Measurements from ENCODE around the gene NXF1.
A peak's percentile ranks its signal among the peaks of the same experiment; 100 is the strongest.

NXF1 gene

GRCh38 chr11:62830904-62831519 is 25.8 kb upstream of the NXF1 start (continued):
- TF ChIP-seq ZBTB17 (tag by site-specific recombination; IDR thresholded peaks at IDR 0.05) (0 out of 2 replicates have a peak, but pooled peaks have one; percentile 16), ATF2 (tag by site-specific recombination; IDR thresholded peaks at IDR 0.05; ENCODE audit: low read depth) (no peak), ZNF529 (tag by site-specific recombination; IDR thresholded peaks at IDR 0.05; ENCODE audit: insufficient replicate concordance) (no peak), ZFHX2 (tag by site-specific recombination; conservative IDR thresholded peaks at IDR 0.05) (no peak), OVOL3 (tag by site-specific recombination; IDR thresholded peaks at IDR 0.05) (no peak), ZNF747 (tag by site-specific recombination; IDR thresholded peaks at IDR 0.05) (no peak), ZNF354C (tag by site-specific recombination; IDR thresholded peaks at IDR 0.05; ENCODE audit: borderline replicate concordance, low read depth) (no peak), ZNF10 (tag by site-specific recombination; IDR thresholded peaks at IDR 0.05) (no peak), ZFP69B (tag by site-specific recombination; IDR thresholded peaks at IDR 0.05) (peak; percentile 60; the same call in 1 of the 2 replicates), SCRT1 (tag by site-specific recombination; IDR thresholded peaks at IDR 0.05; ENCODE audit: borderline replicate concordance) (no peak), ZNF473 (tag by site-specific recombination; IDR thresholded peaks at IDR 0.05) (no peak), ZNF843 (tag by site-specific recombination; IDR thresholded peaks at IDR 0.05) (peak; percentile 21; the same call in 1 of the 2 replicates), ZNF140 (tag by site-specific recombination; IDR thresholded peaks at IDR 0.05) (no peak), ZNF23 (tag by site-specific recombination; IDR thresholded peaks at IDR 0.05; ENCODE audit: borderline replicate concordance) (no peak), ZNF157 (tag by site-specific recombination; IDR thresholded peaks at IDR 0.05) (no peak), ZNF114 (tag by site-specific recombination; IDR thresholded peaks at IDR 0.05) (no peak), ZNF76 (tag by site-specific recombination; IDR thresholded peaks at IDR 0.05; ENCODE audit: borderline replicate concordance, low read depth) (peak; percentile 47; the same call in 1 of the 2 replicates), ZNF184 (tag by site-specific recombination; IDR thresholded peaks at IDR 0.05) (peak; percentile 43; the same call in 1 of the 2 replicates), BCL11A (tag by site-specific recombination; IDR thresholded peaks at IDR 0.05; ENCODE audit: low read depth) (no peak), ZNF580 (tag by site-specific recombination; IDR thresholded peaks at IDR 0.05) (peak; percentile 73; the same call in 1 of the 2 replicates), ZBTB21 (tag by site-specific recombination; IDR thresholded peaks at IDR 0.05) (0 out of 2 replicates have a peak, but pooled peaks have one; percentile 10)
- TF ChIP-seq, protein P1, sequence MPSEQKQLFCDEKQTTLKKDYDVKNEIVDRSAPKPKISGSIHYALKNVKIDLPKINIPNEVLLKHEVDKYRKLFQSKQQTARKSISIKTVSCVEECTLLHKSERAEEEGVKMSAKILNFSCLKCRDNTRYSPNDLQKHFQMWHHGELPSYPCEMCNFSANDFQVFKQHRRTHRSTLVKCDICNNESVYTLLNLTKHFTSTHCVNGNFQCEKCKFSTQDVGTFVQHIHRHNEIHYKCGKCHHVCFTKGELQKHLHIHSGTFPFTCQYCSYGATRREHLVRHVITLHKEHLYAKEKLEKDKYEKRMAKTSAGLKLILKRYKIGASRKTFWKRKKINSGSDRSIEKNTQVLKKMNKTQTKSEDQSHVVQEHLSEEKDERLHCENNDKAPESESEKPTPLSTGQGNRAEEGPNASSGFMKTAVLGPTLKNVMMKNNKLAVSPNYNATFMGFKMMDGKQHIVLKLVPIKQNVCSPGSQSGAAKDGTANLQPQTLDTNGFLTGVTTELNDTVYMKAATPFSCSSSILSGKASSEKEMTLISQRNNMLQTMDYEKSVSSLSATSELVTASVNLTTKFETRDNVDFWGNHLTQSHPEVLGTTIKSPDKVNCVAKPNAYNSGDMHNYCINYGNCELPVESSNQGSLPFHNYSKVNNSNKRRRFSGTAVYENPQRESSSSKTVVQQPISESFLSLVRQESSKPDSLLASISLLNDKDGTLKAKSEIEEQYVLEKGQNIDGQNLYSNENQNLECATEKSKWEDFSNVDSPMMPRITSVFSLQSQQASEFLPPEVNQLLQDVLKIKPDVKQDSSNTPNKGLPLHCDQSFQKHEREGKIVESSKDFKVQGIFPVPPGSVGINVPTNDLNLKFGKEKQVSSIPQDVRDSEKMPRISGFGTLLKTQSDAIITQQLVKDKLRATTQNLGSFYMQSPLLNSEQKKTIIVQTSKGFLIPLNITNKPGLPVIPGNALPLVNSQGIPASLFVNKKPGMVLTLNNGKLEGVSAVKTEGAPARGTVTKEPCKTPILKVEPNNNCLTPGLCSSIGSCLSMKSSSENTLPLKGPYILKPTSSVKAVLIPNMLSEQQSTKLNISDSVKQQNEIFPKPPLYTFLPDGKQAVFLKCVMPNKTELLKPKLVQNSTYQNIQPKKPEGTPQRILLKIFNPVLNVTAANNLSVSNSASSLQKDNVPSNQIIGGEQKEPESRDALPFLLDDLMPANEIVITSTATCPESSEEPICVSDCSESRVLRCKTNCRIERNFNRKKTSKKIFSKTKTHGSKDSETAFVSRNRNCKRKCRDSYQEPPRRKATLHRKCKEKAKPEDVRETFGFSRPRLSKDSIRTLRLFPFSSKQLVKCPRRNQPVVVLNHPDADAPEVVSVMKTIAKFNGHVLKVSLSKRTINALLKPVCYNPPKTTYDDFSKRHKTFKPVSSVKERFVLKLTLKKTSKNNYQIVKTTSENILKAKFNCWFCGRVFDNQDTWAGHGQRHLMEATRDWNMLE (tag by site-specific recombination; conservative IDR thresholded peaks at IDR 0.05; ENCODE audit: low read depth) = peak; percentile 42; the same call in 1 of the 2 replicates
- TF ChIP-seq, protein P2, sequence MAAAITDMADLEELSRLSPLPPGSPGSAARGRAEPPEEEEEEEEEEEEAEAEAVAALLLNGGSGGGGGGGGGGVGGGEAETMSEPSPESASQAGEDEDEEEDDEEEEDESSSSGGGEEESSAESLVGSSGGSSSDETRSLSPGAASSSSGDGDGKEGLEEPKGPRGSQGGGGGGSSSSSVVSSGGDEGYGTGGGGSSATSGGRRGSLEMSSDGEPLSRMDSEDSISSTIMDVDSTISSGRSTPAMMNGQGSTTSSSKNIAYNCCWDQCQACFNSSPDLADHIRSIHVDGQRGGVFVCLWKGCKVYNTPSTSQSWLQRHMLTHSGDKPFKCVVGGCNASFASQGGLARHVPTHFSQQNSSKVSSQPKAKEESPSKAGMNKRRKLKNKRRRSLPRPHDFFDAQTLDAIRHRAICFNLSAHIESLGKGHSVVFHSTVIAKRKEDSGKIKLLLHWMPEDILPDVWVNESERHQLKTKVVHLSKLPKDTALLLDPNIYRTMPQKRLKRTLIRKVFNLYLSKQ (tag by site-specific recombination; IDR thresholded peaks at IDR 0.05; ENCODE audit: borderline replicate concordance) = no peak
- TF ChIP-seq, protein P3, sequence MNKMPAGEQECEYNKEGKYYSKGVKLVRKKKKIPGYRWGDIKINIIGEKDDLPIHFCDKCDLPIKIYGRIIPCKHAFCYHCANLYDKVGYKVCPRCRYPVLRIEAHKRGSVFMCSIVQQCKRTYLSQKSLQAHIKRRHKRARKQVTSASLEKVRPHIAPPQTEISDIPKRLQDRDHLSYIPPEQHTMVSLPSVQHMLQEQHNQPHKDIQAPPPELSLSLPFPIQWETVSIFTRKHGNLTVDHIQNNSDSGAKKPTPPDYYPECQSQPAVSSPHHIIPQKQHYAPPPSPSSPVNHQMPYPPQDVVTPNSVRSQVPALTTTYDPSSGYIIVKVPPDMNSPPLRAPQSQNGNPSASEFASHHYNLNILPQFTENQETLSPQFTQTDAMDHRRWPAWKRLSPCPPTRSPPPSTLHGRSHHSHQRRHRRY (tag by site-specific recombination; IDR thresholded peaks at IDR 0.05) = no peak
- TF ChIP-seq, protein P4, sequence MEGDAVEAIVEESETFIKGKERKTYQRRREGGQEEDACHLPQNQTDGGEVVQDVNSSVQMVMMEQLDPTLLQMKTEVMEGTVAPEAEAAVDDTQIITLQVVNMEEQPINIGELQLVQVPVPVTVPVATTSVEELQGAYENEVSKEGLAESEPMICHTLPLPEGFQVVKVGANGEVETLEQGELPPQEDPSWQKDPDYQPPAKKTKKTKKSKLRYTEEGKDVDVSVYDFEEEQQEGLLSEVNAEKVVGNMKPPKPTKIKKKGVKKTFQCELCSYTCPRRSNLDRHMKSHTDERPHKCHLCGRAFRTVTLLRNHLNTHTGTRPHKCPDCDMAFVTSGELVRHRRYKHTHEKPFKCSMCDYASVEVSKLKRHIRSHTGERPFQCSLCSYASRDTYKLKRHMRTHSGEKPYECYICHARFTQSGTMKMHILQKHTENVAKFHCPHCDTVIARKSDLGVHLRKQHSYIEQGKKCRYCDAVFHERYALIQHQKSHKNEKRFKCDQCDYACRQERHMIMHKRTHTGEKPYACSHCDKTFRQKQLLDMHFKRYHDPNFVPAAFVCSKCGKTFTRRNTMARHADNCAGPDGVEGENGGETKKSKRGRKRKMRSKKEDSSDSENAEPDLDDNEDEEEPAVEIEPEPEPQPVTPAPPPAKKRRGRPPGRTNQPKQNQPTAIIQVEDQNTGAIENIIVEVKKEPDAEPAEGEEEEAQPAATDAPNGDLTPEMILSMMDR (tag by site-specific recombination; IDR thresholded peaks at IDR 0.05) = no peak
- TF ChIP-seq, protein P5, sequence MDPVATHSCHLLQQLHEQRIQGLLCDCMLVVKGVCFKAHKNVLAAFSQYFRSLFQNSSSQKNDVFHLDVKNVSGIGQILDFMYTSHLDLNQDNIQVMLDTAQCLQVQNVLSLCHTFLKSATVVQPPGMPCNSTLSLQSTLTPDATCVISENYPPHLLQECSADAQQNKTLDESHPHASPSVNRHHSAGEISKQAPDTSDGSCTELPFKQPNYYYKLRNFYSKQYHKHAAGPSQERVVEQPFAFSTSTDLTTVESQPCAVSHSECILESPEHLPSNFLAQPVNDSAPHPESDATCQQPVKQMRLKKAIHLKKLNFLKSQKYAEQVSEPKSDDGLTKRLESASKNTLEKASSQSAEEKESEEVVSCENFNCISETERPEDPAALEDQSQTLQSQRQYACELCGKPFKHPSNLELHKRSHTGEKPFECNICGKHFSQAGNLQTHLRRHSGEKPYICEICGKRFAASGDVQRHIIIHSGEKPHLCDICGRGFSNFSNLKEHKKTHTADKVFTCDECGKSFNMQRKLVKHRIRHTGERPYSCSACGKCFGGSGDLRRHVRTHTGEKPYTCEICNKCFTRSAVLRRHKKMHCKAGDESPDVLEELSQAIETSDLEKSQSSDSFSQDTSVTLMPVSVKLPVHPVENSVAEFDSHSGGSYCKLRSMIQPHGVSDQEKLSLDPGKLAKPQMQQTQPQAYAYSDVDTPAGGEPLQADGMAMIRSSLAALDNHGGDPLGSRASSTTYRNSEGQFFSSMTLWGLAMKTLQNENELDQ (tag by site-specific recombination; IDR thresholded peaks at IDR 0.05; ENCODE audit: low read depth) = no peak

All from HEK293 (cell line).